GM19025 (cell line): ENCODE data around the gene LEMD1.

Experiments used
- ATAC-seq: cut with Tn5 transposase; IDR thresholded peaks from one replicate; pipeline ENCODE4 v1.9.1; 2021; ENCODE audit warnings: mild to moderate bottlenecking, low read depth, moderate library complexity; ENCODE audit not compliant: unreplicated experiment

LEMD1 gene

GRCh38 chr1:205421798-205422197 is at the start of gene LEMD1:
Gene LEMD1 (minus strand): TSS chr1:205422056. CDS start chr1:205420536, 1,520 bp downstream.
- no peak for ATAC-seq

GRCh38 chr1:205470131-205470530 is 48.3 kb upstream of the LEMD1 start:
- ATAC-seq, result no peak

- ATAC-seq, result no peak
These were observed 44.9 kb upstream of the LEMD1 start for GRCh38 chr1:205466595-205467220.

GRCh38 chr1:205465392-205465791 is 43.5 kb upstream of the LEMD1 start:
- ATAC-seq, result no peak

- no peak for ATAC-seq
These were observed 37.1 kb upstream of the LEMD1 start for GRCh38 chr1:205458777-205459566.

- no peak for ATAC-seq
These were observed 35.3 kb upstream of the LEMD1 start for GRCh38 chr1:205456868-205457745.

GRCh38 chr1:205456383-205456867 is 34.6 kb upstream of the LEMD1 start:
- no peak for ATAC-seq

- no peak for ATAC-seq
These were observed 33.9 kb upstream of the LEMD1 start, which contains the start of gene BLACAT1 for GRCh38 chr1:205455581-205456382. Gene BLACAT1 (minus strand): TSS chr1:205456045.

GRCh38 chr1:205454903-205455335 is 33.1 kb upstream of the LEMD1 start:
- no peak for ATAC-seq

- ATAC-seq, result no peak
These were observed 31.6 kb upstream of the LEMD1 start for GRCh38 chr1:205453466-205453865.

GRCh38 chr1:205452933-205453332 is 31.1 kb upstream of the LEMD1 start:
- no peak for ATAC-seq

- no peak for ATAC-seq
These were observed 30.5 kb upstream of the LEMD1 start for GRCh38 chr1:205452364-205452763.

- ATAC-seq, result no peak
These were observed 29.9 kb upstream of the LEMD1 start for GRCh38 chr1:205451759-205452164.

GRCh38 chr1:205451202-205451601 is 29.3 kb upstream of the LEMD1 start:
- ATAC-seq, result no peak

- ATAC-seq, result no peak
These were observed 28.6 kb upstream of the LEMD1 start for GRCh38 chr1:205450448-205450847.

- ATAC-seq, result no peak
These were observed 28.0 kb upstream of the LEMD1 start for GRCh38 chr1:205449750-205450443.

GRCh38 chr1:205449254-205449749 is 27.4 kb upstream of the LEMD1 start:
- no peak for ATAC-seq

- ATAC-seq, result no peak
These were observed 26.8 kb upstream of the LEMD1 start for GRCh38 chr1:205448540-205449253.
